Measurements from ENCODE around the gene PPIL1. TPM values are rescaled to one million over a fixed set of nuclear protein-coding genes. Genes with fewer than 3 reads are reported as not detected.

The PPIL1 gene
- polyA plus RNA-seq, 1 donor (not counting 4 experiments of a cell fraction or from before 2014, with no cell fraction given), result 45.5 TPM

GRCh38 chr6:36826520-36827227 lies 47.9 kb downstream of the PPIL1 start:
- Histone ChIP-seq H3K4me3 (ENCODE audit: control insufficient read depth in 2 of 3, extremely low read depth in 1 of 3, insufficient read depth in 2 of 3, low read depth in 1 of 3, low read length in 3 of 3) (no peak overlapping the region), H3K27me3 (ENCODE audit: control insufficient read depth, extremely low read depth, insufficient read depth, low read length) (no peaks in the 10 kb centered on the region), H4K20me1 (ENCODE audit: control insufficient read depth, extremely low read depth, insufficient read depth, low read length) (no peaks in the 10 kb centered on the region), H3K79me2 (ENCODE audit: control insufficient read depth, insufficient read depth, low read length) (no peaks in the 10 kb centered on the region), H3K36me3 (ENCODE audit: control insufficient read depth in 2 of 2, extremely low read depth in 1 of 2, insufficient read depth in 2 of 2, low read length in 2 of 2) (no peaks in the 10 kb centered on the region), H3K4me2 (ENCODE audit: control insufficient read depth, extremely low read depth, insufficient read depth, low read depth, low read length) (peak overlapping the region; percentile 30), H3K27ac (ENCODE audit: control insufficient read depth, insufficient read depth, low read length) (no peak overlapping the region), H2AFZ (ENCODE audit: control insufficient read depth, low read length) (no peak overlapping the region), H3K9me3 (ENCODE audit: control insufficient read depth, low read depth, low read length) (no peaks in the 10 kb centered on the region), H3K4me1 (ENCODE audit: control insufficient read depth, extremely low read depth, insufficient read depth, low read length) (peaks cover 13% of the 10 kb centered on the region), H3K9me1 (ENCODE audit: control insufficient read depth, extremely low read depth, insufficient read depth, low read length) (no peaks in the 10 kb centered on the region), H3K9ac (ENCODE audit: control insufficient read depth, extremely low read depth, insufficient read depth, low read length) (no peak overlapping the region)
- FAIRE-seq, result no peak
- dilution Hi-C loops (cut with MboI; ENCODE audit: extremely low pct_ligation_motif_present, low sequenced_read_pairs), result no loop called here
- TF ChIP-seq EZH2 (IDR thresholded peaks at IDR 0.05; ENCODE audit: low read length), result no peak
- TF ChIP-seq CTCF (optimal IDR thresholded peaks at IDR 0.05 in 1 of 3, IDR thresholded peaks at IDR 0.05 in 1 of 3, conservative IDR thresholded peaks at IDR 0.05 in 1 of 3; ENCODE audit: extremely low read depth in 1 of 3, insufficient read depth in 2 of 3, low read length in 3 of 3), result no peak
- no peak for DNase-seq (ENCODE audit: low read depth, low spot score)

GRCh38 chr6:36825994-36826393 lies 48.6 kb downstream of the PPIL1 start:
- Histone ChIP-seq H3K4me3 (ENCODE audit: control insufficient read depth in 2 of 3, extremely low read depth in 1 of 3, insufficient read depth in 2 of 3, low read depth in 1 of 3, low read length in 3 of 3) (no peak overlapping the region), H4K20me1 (ENCODE audit: control insufficient read depth, extremely low read depth, insufficient read depth, low read length) (no peaks in the 10 kb centered on the region), H3K27me3 (ENCODE audit: control insufficient read depth, extremely low read depth, insufficient read depth, low read length) (no peaks in the 10 kb centered on the region), H3K9me3 (ENCODE audit: control insufficient read depth, low read depth, low read length) (no peaks in the 10 kb centered on the region), H3K9me1 (ENCODE audit: control insufficient read depth, extremely low read depth, insufficient read depth, low read length) (no peaks in the 10 kb centered on the region), H3K9ac (ENCODE audit: control insufficient read depth, extremely low read depth, insufficient read depth, low read length) (no peak overlapping the region), H3K4me1 (ENCODE audit: control insufficient read depth, extremely low read depth, insufficient read depth, low read length) (peaks cover 18% of the 10 kb centered on the region), H3K4me2 (ENCODE audit: control insufficient read depth, extremely low read depth, insufficient read depth, low read depth, low read length) (no peak overlapping the region), H3K36me3 (ENCODE audit: control insufficient read depth in 2 of 2, extremely low read depth in 1 of 2, insufficient read depth in 2 of 2, low read length in 2 of 2) (no peaks in the 10 kb centered on the region), H3K27ac (ENCODE audit: control insufficient read depth, insufficient read depth, low read length) (no peak overlapping the region), H2AFZ (ENCODE audit: control insufficient read depth, low read length) (no peak overlapping the region), H3K79me2 (ENCODE audit: control insufficient read depth, insufficient read depth, low read length) (no peaks in the 10 kb centered on the region)
- DNase-seq (ENCODE audit: low read depth, low spot score) (no peak), FAIRE-seq (no peak)
- dilution Hi-C loops (cut with MboI; ENCODE audit: extremely low pct_ligation_motif_present, low sequenced_read_pairs), result no loop called here
- no peak for TF ChIP-seq CTCF (optimal IDR thresholded peaks at IDR 0.05 in 1 of 3, IDR thresholded peaks at IDR 0.05 in 1 of 3, conservative IDR thresholded peaks at IDR 0.05 in 1 of 3; ENCODE audit: extremely low read depth in 1 of 3, insufficient read depth in 2 of 3, low read length in 3 of 3)
- TF ChIP-seq EZH2 (IDR thresholded peaks at IDR 0.05; ENCODE audit: low read length), result no peak

All from keratinocyte (primary cell).